OCI-LY1 (cell line): ENCODE measurements around the gene ATL1.

Source experiments
- H2AFZ ChIP-seq: fragments of 200-600 bp; sonication (generic), shearing (Covaris generic); 2 replicates; pipeline ENCODE4 v1.6.0; 2014; ENCODE audit warnings: antibody characterized with exemption, mild to moderate bottlenecking, low read length
- H3F3A ChIP-seq: fragments of 200-600 bp; sonication (generic), shearing (Covaris generic); 2 replicates; pipeline ENCODE4 v1.6.0; 2014; ENCODE audit warnings: mild to moderate bottlenecking, antibody characterized with exemption, low read length, moderate library complexity; ENCODE audit not compliant: insufficient read depth
- H3K27ac ChIP-seq: fragments of 200-600 bp; sonication (generic); 2 replicates; pipeline ENCODE4 v1.5.1; 2014; ENCODE audit warnings: low read length, mixed run types, mild to moderate bottlenecking, low read depth; ENCODE audit not compliant: poor library complexity, severe bottlenecking
- H3K27me3 ChIP-seq: fragments of 200-600 bp; sonication (generic); 2 replicates; pipeline ENCODE4 v1.6.0; 2014; ENCODE audit warnings: antibody characterized with exemption, mild to moderate bottlenecking, low read length, moderate library complexity; ENCODE audit not compliant: insufficient read depth
- H3K36me3 ChIP-seq: fragments of 200-600 bp; sonication (generic); 2 replicates; pipeline ENCODE4 v1.6.1; 2014; ENCODE audit warnings: mild to moderate bottlenecking, antibody characterized with exemption, low read length, moderate library complexity, mixed read lengths; ENCODE audit not compliant: insufficient read depth
- H3K4me1 ChIP-seq: fragments of 200-600 bp; sonication (generic); 2 replicates; pipeline ENCODE4 v1.5.1; 2014; ENCODE audit warnings: mild to moderate bottlenecking, low read length, moderate library complexity; ENCODE audit not compliant: insufficient read depth, severe bottlenecking
- H3K4me2 ChIP-seq: fragments of 200-600 bp; sonication (generic), shearing (Covaris generic); 2 replicates; pipeline ENCODE4 v1.6.1; 2014; ENCODE audit warnings: low read length
- H3K4me3 ChIP-seq: fragments of 200-600 bp; sonication (generic); 2 replicates; pipeline ENCODE4 v1.5.1; 2014; ENCODE audit warnings: low read length, low read depth, mild to moderate bottlenecking, mixed read lengths; ENCODE audit not compliant: poor library complexity, severe bottlenecking
- H3K79me2 ChIP-seq: fragments of 200-600 bp; shearing (Covaris generic); 2 replicates; pipeline ENCODE4 v1.6.1; 2016; ENCODE audit warnings: mixed run types, low read length, mixed read lengths; ENCODE audit not compliant: insufficient read depth
- H3K9ac ChIP-seq: fragments of 200-600 bp; sonication (generic), shearing (Covaris generic); 2 replicates; pipeline ENCODE4 v1.6.1; 2014; ENCODE audit warnings: mild to moderate bottlenecking, low read length, mixed read lengths
- H3K9me2 ChIP-seq: fragments of 200-600 bp; sonication (generic), shearing (Covaris generic); 2 replicates; pipeline ENCODE4 v1.6.1; 2014; ENCODE audit warnings: low read depth, mild to moderate bottlenecking, low read length, mixed read lengths
- H3K9me3 ChIP-seq: fragments of 200-600 bp; shearing (Covaris generic); 2 replicates; pipeline ENCODE4 v1.6.1; 2014; ENCODE audit warnings: low read length, mixed read lengths
- H4K20me1 ChIP-seq: fragments of 200-600 bp; sonication (generic), shearing (Covaris generic); 2 replicates; pipeline ENCODE4 v1.6.0; 2016; ENCODE audit warnings: mild to moderate bottlenecking, low read length; ENCODE audit not compliant: insufficient read depth
- EZH2 ChIP-seq: fragments of 200-600 bp; sonication (generic), shearing (Covaris generic); IDR thresholded peaks from 2 replicates; pipeline ENCODE4 v1.8.0; 2017; ENCODE audit warnings: borderline replicate concordance, mixed run types, mild to moderate bottlenecking, antibody characterized with exemption, low read length, moderate library complexity, mixed read lengths
- TF ChIP-seq, protein P1 (sequence below): fragments of 200-600 bp; sonication (generic), shearing (Covaris generic); IDR thresholded peaks from 2 replicates; pipeline ENCODE4 v1.5.1; 2017; ENCODE audit warnings: mild to moderate bottlenecking, antibody characterized with exemption, low read length, moderate library complexity, mixed read lengths

ATL1 gene

DNA sequence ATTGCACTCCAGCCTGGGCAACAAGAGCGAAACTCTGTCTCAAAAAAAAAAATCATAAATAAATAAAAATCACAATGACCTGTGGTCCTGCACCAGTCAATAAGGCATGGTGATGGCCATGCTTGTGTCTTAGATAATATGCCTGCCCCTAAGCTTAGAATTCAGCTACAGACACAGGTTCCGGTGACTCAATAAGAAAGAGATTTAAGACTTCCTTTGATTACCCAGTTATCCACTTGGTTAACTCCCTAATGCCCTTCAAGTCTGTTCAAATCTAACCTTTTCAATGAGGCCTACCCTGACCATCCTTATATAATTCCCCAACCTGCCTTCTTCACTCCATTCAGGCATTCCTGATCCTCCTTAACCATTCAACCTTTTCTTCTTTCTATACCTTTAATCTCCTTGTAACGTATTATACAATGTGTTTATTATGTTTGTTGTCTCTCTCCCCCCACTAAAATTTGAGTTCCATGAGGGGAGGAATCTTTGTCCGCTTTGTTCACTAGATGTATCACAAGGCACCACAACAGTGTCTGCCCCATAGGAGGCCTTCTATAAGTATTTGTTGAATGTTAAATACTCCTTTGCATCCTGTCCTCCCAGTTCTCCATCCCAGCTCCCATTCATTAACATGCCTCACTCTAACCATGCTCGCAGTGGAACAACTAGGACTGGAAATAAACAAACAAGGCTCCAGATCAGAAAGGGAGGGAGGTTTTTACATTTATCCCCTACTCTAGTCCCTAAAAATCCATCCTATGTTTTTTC, 36.5 kb upstream of the ATL1 start:
- H3K4me2 ChIP-seq = no peak overlapping the region

DNA sequence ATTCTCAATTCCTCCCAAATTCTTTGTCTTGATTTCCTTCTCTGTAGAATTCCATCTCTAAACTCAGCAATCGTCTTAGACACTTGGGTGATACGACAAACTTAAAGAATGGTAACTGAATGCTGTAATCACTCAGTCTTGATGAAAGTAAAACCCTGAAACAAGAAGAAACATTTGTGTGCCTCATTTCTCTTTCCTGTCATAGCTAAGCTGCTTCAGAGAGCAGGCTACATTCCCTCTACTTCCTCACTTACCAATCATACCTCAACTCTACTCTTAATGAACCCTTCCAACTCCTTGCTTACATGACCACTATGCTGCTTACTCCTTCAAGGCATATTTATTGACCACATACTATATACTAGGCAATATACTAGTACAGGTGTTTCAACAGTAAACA, 35.9 kb upstream of the ATL1 start:
- Histone ChIP-seq H3K27me3 (no peaks in the 10 kb centered on the region), H2AFZ (no peak overlapping the region), H3K9me2 (no peaks in the 10 kb centered on the region), H3K4me2 (peak overlapping the region; percentile 31; the same call in 1 of the 2 replicates), H3K9me3 (no peaks in the 10 kb centered on the region), H4K20me1 (no peaks in the 10 kb centered on the region), H3K36me3 (peaks cover 32% of the 10 kb centered on the region), H3K4me1 (peaks cover 31% of the 10 kb centered on the region), H3K27ac (peak overlapping the region; percentile 48), H3F3A (no peaks in the 10 kb centered on the region), H3K4me3 (peak overlapping the region; percentile 6), H3K79me2 (peaks cover 95% of the 10 kb centered on the region), H3K9ac (no peak overlapping the region)
- no peak for TF ChIP-seq EZH2
- TF ChIP-seq, protein P1, sequence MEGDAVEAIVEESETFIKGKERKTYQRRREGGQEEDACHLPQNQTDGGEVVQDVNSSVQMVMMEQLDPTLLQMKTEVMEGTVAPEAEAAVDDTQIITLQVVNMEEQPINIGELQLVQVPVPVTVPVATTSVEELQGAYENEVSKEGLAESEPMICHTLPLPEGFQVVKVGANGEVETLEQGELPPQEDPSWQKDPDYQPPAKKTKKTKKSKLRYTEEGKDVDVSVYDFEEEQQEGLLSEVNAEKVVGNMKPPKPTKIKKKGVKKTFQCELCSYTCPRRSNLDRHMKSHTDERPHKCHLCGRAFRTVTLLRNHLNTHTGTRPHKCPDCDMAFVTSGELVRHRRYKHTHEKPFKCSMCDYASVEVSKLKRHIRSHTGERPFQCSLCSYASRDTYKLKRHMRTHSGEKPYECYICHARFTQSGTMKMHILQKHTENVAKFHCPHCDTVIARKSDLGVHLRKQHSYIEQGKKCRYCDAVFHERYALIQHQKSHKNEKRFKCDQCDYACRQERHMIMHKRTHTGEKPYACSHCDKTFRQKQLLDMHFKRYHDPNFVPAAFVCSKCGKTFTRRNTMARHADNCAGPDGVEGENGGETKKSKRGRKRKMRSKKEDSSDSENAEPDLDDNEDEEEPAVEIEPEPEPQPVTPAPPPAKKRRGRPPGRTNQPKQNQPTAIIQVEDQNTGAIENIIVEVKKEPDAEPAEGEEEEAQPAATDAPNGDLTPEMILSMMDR = no peak

More for the DNA sequence above, 36.5 kb upstream of the ATL1 start:
- Histone ChIP-seq H3K9me2 (no peaks in the 10 kb centered on the region), H4K20me1 (no peaks in the 10 kb centered on the region), H3K27me3 (no peaks in the 10 kb centered on the region), H2AFZ (no peak overlapping the region), H3K4me3 (no peak overlapping the region), H3K9ac (no peak overlapping the region), H3F3A (no peaks in the 10 kb centered on the region), H3K79me2 (peaks cover 95% of the 10 kb centered on the region), H3K4me1 (peaks cover 25% of the 10 kb centered on the region), H3K27ac (no peak overlapping the region), H3K9me3 (no peaks in the 10 kb centered on the region), H3K36me3 (peaks cover 34% of the 10 kb centered on the region)
- TF ChIP-seq EZH2 = no peak
- TF ChIP-seq, protein P1 = no peak

DNA sequence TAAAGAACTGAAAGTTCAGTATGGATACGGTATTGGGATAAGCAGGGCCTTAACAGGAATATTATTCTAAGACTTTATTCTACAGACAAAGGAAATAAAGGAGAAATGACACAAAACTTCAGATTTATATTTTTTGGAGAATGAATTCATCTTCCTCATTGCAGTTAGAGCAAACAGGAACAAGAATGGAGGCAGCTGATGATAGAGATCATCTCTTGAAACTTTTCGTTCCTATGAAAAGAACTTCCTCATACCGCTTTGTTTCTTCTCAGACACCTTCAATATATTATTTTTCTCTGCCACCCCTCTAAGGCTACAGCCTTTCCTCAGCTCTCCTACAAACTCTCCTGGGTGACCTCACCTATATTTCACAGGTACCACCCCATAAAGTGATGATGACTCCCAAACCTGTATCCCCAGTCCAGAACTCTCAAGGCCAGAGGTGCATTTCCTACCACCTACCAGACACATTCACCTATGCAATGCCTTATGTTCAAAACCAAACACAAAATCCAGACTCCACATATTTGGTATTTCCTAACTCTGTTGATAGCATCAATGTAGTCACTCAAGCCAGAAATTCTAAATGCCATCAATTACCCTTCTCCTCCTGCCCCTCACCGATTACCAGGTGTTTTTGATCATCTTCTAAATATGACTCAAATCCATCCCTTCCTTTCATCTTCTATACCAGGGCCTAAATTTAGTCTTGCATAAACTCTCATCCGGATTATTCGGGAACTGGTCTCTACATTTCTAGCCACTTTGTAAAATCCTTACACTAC, 35.0 kb upstream of the ATL1 start:
- peaks cover 28% of the 10 kb centered on the region for H3K36me3 ChIP-seq
- peaks cover 97% of the 10 kb centered on the region for H3K79me2 ChIP-seq
- no peaks in the 10 kb centered on the region for H3K27me3 ChIP-seq
- H3K9me2 ChIP-seq = no peaks in the 10 kb centered on the region
- no peaks in the 10 kb centered on the region for H4K20me1 ChIP-seq
- no peak overlapping the region for H2AFZ ChIP-seq
- peak overlapping the region; percentile 31; the same call in 1 of the 2 replicates for H3K4me2 ChIP-seq
- no peaks in the 10 kb centered on the region for H3K9me3 ChIP-seq
- TF ChIP-seq, protein P1 = no peak
- TF ChIP-seq EZH2 = no peak
- peak overlapping the region; percentile 48 for H3K27ac ChIP-seq
- no peaks in the 10 kb centered on the region for H3F3A ChIP-seq
- peak overlapping the region; percentile 6 for H3K4me3 ChIP-seq
- no peak overlapping the region for H3K9ac ChIP-seq
- H3K4me1 ChIP-seq = peaks cover 40% of the 10 kb centered on the region
